WERI-Rb-1 (cell line): ENCODE data around the gene ARID1B.

Experiments
- DNase-seq: peaks from one replicate; pipeline ENCODE4 v3.0.0-alpha.2; 2020
- H3K27ac ChIP-seq: fragments of 250-450 bp; sonication (Bioruptor Pico); 2 replicates; pipeline ENCODE4 v1.5.1; 2020; ENCODE audit warnings: mild to moderate bottlenecking, moderate library complexity
- H3K27me3 ChIP-seq: fragments of 250-450 bp; sonication (Bioruptor Pico); 2 replicates; pipeline ENCODE4 v1.5.1; 2021; ENCODE audit warnings: mild to moderate bottlenecking, low read depth, moderate library complexity; ENCODE audit not compliant: insufficient read depth, severe bottlenecking
- H3K36me3 ChIP-seq: fragments of 250-450 bp; sonication (Bioruptor Pico); 2 replicates; pipeline ENCODE4 v1.5.1; 2020; ENCODE audit warnings: mild to moderate bottlenecking, moderate library complexity
- H3K4me3 ChIP-seq: 2 replicates; pipeline ENCODE4 v1.5.1; 2011; ENCODE audit warnings: low read depth, mild to moderate bottlenecking, control low read depth, low read length
- H3K9me3 ChIP-seq: fragments of 250-450 bp; sonication (Bioruptor Pico); 2 replicates; pipeline ENCODE4 v1.5.1; 2021; ENCODE audit warnings: mild to moderate bottlenecking, moderate library complexity; ENCODE audit not compliant: severe bottlenecking
- TF ChIP-seq, protein P1 (sequence below): IDR thresholded peaks from 2 replicates; pipeline ENCODE4 v1.5.1; 2011; ENCODE audit warnings: low read depth, mild to moderate bottlenecking, control low read depth, inconsistent platforms, low read length

ARID1B gene

GRCh38 chr6:156933201-156934068 lies 156.3 kb downstream of the ARID1B start:
- Histone ChIP-seq H3K27ac (no peak overlapping the region), H3K27me3 (no peaks in the 10 kb centered on the region), H3K9me3 (no peaks in the 10 kb centered on the region), H3K36me3 (peaks cover 12% of the 10 kb centered on the region), H3K4me3 (no peak overlapping the region)
- peak; percentile 20 for DNase-seq
- TF ChIP-seq, protein P1, sequence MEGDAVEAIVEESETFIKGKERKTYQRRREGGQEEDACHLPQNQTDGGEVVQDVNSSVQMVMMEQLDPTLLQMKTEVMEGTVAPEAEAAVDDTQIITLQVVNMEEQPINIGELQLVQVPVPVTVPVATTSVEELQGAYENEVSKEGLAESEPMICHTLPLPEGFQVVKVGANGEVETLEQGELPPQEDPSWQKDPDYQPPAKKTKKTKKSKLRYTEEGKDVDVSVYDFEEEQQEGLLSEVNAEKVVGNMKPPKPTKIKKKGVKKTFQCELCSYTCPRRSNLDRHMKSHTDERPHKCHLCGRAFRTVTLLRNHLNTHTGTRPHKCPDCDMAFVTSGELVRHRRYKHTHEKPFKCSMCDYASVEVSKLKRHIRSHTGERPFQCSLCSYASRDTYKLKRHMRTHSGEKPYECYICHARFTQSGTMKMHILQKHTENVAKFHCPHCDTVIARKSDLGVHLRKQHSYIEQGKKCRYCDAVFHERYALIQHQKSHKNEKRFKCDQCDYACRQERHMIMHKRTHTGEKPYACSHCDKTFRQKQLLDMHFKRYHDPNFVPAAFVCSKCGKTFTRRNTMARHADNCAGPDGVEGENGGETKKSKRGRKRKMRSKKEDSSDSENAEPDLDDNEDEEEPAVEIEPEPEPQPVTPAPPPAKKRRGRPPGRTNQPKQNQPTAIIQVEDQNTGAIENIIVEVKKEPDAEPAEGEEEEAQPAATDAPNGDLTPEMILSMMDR = peak; percentile 43; the same call in 1 of the 2 replicates

- TF ChIP-seq, protein P1 = no peak
- no peak for DNase-seq
- no peaks in the 10 kb centered on the region for H3K9me3 ChIP-seq
- H3K4me3 ChIP-seq = no peak overlapping the region
- H3K27ac ChIP-seq = no peak overlapping the region
- H3K36me3 ChIP-seq = peaks cover 12% of the 10 kb centered on the region
- no peaks in the 10 kb centered on the region for H3K27me3 ChIP-seq
These were observed 156.9 kb downstream of the ARID1B start for GRCh38 chr6:156934069-156934460.

DNA sequence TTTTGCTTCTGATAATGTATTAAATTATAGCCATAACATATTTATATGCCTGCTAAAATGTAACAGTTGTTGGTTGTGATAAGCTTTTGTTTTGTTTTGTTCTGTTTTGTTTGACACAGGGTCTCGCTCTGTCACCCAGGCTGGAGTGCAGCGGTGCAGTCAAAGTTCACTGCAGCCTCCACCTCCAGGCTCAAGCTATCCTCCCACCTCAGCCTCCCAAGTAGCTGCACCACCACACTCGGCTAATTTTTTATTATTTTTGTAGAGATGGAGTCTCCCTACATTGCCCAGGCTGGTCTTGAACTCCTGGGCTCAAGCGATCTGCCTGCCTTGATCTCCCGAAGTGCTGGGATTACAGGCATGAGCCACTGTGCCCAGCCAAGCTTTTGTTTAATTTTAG lies 157.8 kb downstream of the ARID1B start:
- DNase-seq = no peak
- Histone ChIP-seq H3K36me3 (peaks cover 12% of the 10 kb centered on the region), H3K27ac (no peak overlapping the region), H3K9me3 (no peaks in the 10 kb centered on the region), H3K4me3 (no peak overlapping the region), H3K27me3 (no peaks in the 10 kb centered on the region)
- TF ChIP-seq, protein P1 = no peak

DNA sequence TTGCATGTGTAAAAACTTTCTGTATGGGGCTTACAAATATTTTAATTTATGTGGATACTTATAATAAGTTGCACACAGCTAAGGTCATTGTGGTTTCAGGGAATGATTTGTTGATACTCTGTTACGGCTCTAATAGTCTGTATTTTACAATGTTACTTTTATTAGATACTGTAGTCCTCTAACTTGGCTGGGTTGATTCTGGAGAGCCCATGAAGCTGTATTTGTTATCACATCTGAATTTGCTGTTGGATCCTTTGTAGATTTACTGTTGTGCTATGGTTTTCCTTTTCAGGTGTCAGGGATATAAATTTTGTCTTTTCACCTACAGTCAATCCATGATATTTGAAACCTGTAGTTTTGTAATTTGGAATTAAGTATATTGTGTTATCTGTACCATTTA lies 161.0 kb downstream of the ARID1B start:
- Histone ChIP-seq H3K27ac (no peak overlapping the region), H3K27me3 (no peaks in the 10 kb centered on the region), H3K4me3 (no peak overlapping the region), H3K36me3 (peaks cover 12% of the 10 kb centered on the region), H3K9me3 (no peaks in the 10 kb centered on the region)
- TF ChIP-seq, protein P1 = no peak
- DNase-seq = no peak

DNA sequence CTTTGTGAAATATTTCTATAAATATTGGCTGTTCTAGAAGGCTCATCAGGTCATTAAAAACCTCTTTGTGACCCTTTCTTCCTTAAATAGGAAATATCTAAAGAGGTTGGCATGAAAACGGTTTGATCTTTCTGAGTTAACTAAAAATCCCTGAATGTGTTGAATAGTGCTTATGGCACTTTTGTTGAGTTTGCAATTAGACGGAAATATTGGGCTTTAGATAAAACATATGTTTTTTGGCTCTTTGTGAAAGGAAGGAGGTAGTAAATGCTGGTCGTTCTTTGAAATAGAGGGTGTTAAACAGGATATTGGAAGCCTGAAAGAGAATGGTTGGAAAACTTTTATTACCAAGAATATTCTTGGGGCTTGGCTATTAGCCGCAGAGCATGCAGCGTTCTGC lies 163.0 kb downstream of the ARID1B start:
- Histone ChIP-seq H3K27me3 (no peaks in the 10 kb centered on the region), H3K27ac (no peak overlapping the region), H3K36me3 (peaks cover 12% of the 10 kb centered on the region), H3K9me3 (no peaks in the 10 kb centered on the region), H3K4me3 (no peak overlapping the region)
- TF ChIP-seq, protein P1 = no peak
- no peak for DNase-seq

DNA sequence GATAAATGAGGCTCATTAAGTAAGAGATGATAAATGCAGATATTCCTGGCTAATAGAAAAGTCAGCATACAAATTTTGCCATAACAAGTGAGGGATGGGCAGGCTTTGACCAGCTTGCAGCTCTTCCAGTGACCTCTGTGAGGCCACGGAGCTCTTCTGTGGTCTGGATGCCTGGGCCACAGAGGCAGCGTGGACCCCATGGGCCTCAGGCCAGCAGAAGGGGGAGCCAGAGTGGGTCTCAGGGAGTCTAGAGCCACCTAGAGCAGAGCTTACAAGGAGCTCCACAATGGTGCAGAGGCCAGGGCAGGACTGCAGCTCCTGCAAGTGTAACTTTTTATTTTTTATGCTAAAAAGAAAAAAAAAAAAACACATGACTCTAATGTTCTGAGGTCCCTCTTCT lies 165.1 kb downstream of the ARID1B start:
- no peak overlapping the region for H3K4me3 ChIP-seq
- no peak for DNase-seq
- TF ChIP-seq, protein P1 = no peak
- no peaks in the 10 kb centered on the region for H3K27me3 ChIP-seq
- H3K9me3 ChIP-seq = no peaks in the 10 kb centered on the region
- H3K36me3 ChIP-seq = no peaks in the 10 kb centered on the region
- H3K27ac ChIP-seq = no peak overlapping the region
